Measurements from ENCODE around the gene PRRX2.

- TF ChIP-seq POLR2A (IDR thresholded peaks at IDR 0.05), result no peak
- TF ChIP-seq CTCF (IDR thresholded peaks at IDR 0.05), result no peak
Observed at GRCh38 chr9:129701054-129701453, 35.6 kb downstream of the PRRX2 start.
